ENCODE measurements around the gene RNF212B. TPM values are rescaled to one million over a fixed set of nuclear protein-coding genes. Genes with fewer than 3 reads are reported as not detected.
A peak's percentile ranks its signal among the peaks of the same experiment; 100 is the strongest.

The RNF212B gene
- total RNA-seq, 4 donors from 2014 or later, result 0.59 TPM; not detected in 3

- intact Hi-C loops (cut with DNase I; ENCODE audit: low total_unique reads), result no loop called here
- no peak for DNase-seq (ENCODE audit: low spot score in 2 of 2)
- WGBS, 2 donors, result 71 to 82% methylated on average over 17 of the region's 17 CpGs
- no peak overlapping the region for H3K4me3 ChIP-seq (ENCODE audit: low read depth, poor library complexity, severe bottlenecking)
- TF ChIP-seq POLR2A (IDR thresholded peaks at IDR 0.05) (no peak), CTCF (IDR thresholded peaks at IDR 0.05) (peak in 1 of 3 donors; percentile 12)
Observed at GRCh38 chr14:23308721-23309445, 71.1 kb downstream of the RNF212B start.

- TF ChIP-seq POLR2A (IDR thresholded peaks at IDR 0.05), result no peak
- no peak for TF ChIP-seq CTCF (IDR thresholded peaks at IDR 0.05)
- 92 to 95% methylated on average over 1 of the region's 1 CpG for WGBS, 2 donors
- H3K4me3 ChIP-seq (ENCODE audit: low read depth, poor library complexity, severe bottlenecking), result no peak overlapping the region
- intact Hi-C loops (cut with DNase I; ENCODE audit: low total_unique reads), result no loop called here
- peak in 1 of 2 donors; percentile 83 for DNase-seq (ENCODE audit: low spot score in 2 of 2)
Observed at GRCh38 chr14:23310546-23310945, 72.8 kb downstream of the RNF212B start.

- intact Hi-C loops (cut with DNase I; ENCODE audit: low total_unique reads), result no loop called here
- no peak for TF ChIP-seq CTCF (IDR thresholded peaks at IDR 0.05)
- TF ChIP-seq POLR2A (IDR thresholded peaks at IDR 0.05), result no peak
- H3K4me3 ChIP-seq (ENCODE audit: low read depth, poor library complexity, severe bottlenecking), result no peak overlapping the region
- WGBS, 2 donors, result 87 to 90% methylated on average over 5 of the region's 5 CpGs
- no peak for DNase-seq (ENCODE audit: low spot score in 2 of 2)
Observed at GRCh38 chr14:23316300-23316699, 78.6 kb downstream of the RNF212B start.

- WGBS, 2 donors, result 83 to 86% methylated on average over 17 of the region's 17 CpGs
Observed at GRCh38 chr14:23319746-23320583, 82.2 kb downstream of the RNF212B start.

More at GRCh38 chr14:23319746-23320583, 82.2 kb downstream of the RNF212B start:
- peak; percentile 60 to 84 for DNase-seq (ENCODE audit: low spot score in 2 of 2)
- intact Hi-C loops (cut with DNase I; ENCODE audit: low total_unique reads), result loop anchor here (10.0 kb wide), 1 partner anchor 155 kb away; no protein-coding TSS in a partner anchor
- no peak overlapping the region for H3K4me3 ChIP-seq (ENCODE audit: low read depth, poor library complexity, severe bottlenecking)
- TF ChIP-seq CTCF (IDR thresholded peaks at IDR 0.05) (no peak), POLR2A (IDR thresholded peaks at IDR 0.05) (no peak)

Measured in lower leg skin (tissue), 4 donors.